HepG2 (cell line): ENCODE measurements around the gene BRCA1. TPM values are rescaled to one million over a fixed set of nuclear protein-coding genes. Genes with fewer than 3 reads are reported as not detected.
A peak's percentile ranks its signal among the peaks of the same experiment; 100 is the strongest.

Experiments used
- AHDC1 ChIP-seq: sonication (generic); formaldehyde crosslinking; IDR thresholded peaks from 2 replicates; pipeline ENCODE4 v1.5.1; 2020; ENCODE audit warnings: mild to moderate bottlenecking, missing genetic modification reagents, borderline replicate concordance
- E2F1 ChIP-seq: sonication (generic); formaldehyde crosslinking; IDR thresholded peaks from 2 replicates; pipeline ENCODE4 v1.5.0; 2020; ENCODE audit warnings: missing genetic modification reagents
- FUBP1 ChIP-seq: sonication (generic); formaldehyde crosslinking; IDR thresholded peaks from 2 replicates; pipeline ENCODE4 v1.5.1; 2020; ENCODE audit warnings: missing genetic modification reagents, mild to moderate bottlenecking, borderline replicate concordance
- JDP2 ChIP-seq: sonication (generic); formaldehyde crosslinking; IDR thresholded peaks from 2 replicates; pipeline ENCODE4 v1.8.1; 2022; ENCODE audit warnings: missing genetic modification reagents, borderline replicate concordance
- PPARG ChIP-seq: conservative IDR thresholded peaks from 2 replicates; pipeline ENCODE4 v1.6.1; 2016; ENCODE audit warnings: missing biosample characterization, missing genetic modification reagents
- SATB2 ChIP-seq: sonication (generic); formaldehyde crosslinking; IDR thresholded peaks from 2 replicates; pipeline ENCODE4 v1.5.0; 2020; ENCODE audit warnings: missing genetic modification reagents
- SETDB1 ChIP-seq: sonication (generic); formaldehyde crosslinking; IDR thresholded peaks from 2 replicates; pipeline ENCODE4 v1.5.1; 2020; ENCODE audit warnings: missing genetic modification reagents, mild to moderate bottlenecking, borderline replicate concordance
- SNRNP70 ChIP-seq: fragments of 200-400 bp; formaldehyde crosslinking; IDR thresholded peaks from 2 replicates; pipeline ENCODE4 v1.6.1; 2017; ENCODE audit warnings: mild to moderate bottlenecking, low read depth, low read length, moderate library complexity
- TFAP4 ChIP-seq: sonication (generic); IDR thresholded peaks from 2 replicates; pipeline ENCODE4 v1.6.1; 2016; ENCODE audit warnings: low read depth, borderline replicate concordance
- ZBTB4 ChIP-seq: sonication (generic); formaldehyde crosslinking; IDR thresholded peaks from 2 replicates; pipeline ENCODE4 v1.4.0; 2020; ENCODE audit warnings: missing genetic modification reagents, mild to moderate bottlenecking, borderline replicate concordance
- ZNF136 ChIP-seq: sonication (generic); formaldehyde crosslinking; IDR thresholded peaks from 2 replicates; pipeline ENCODE4 v1.8.1; 2022; ENCODE audit warnings: low read depth, mild to moderate bottlenecking, moderate library complexity, missing genetic modification reagents
- ZNF224 ChIP-seq: sonication (generic); formaldehyde crosslinking; IDR thresholded peaks from 2 replicates; pipeline ENCODE4 v1.5.0; 2020; ENCODE audit warnings: mild to moderate bottlenecking, missing genetic modification reagents
- ZNF33A ChIP-seq: sonication (generic); formaldehyde crosslinking; IDR thresholded peaks from 2 replicates; pipeline ENCODE4 v1.5.1; 2020; ENCODE audit warnings: missing genetic modification reagents, mild to moderate bottlenecking, moderate library complexity, borderline replicate concordance
- ZNF598 ChIP-seq: sonication (generic); formaldehyde crosslinking; IDR thresholded peaks from 2 replicates; pipeline ENCODE4 v1.5.1; 2020; ENCODE audit warnings: mild to moderate bottlenecking, missing genetic modification reagents, borderline replicate concordance
- polyA plus RNA-seq, 8 experiments: library from polyadenylated mRNA; depleted of rRNA in 3 of 8; stranded (reverse) in 7 of 8; unstranded in 1 of 8; fragments of >200 nt; fragmentation: Illumina TruSeq in 4 of 8; extraction: Trizol in 4 of 8; gene quantifications; 2 replicates each; pipeline versions ENCODE4 v1.2.1 to v1.2.3, GENCODE V29; 2011 to 2016; ENCODE audit warnings: low read depth in 4 of 8, missing spikeins in 1 of 8, mixed read lengths in 1 of 8; ENCODE audit not compliant: insufficient read depth in 1 of 8
- total RNA-seq, 5 experiments: library from RNA; depleted of rRNA; stranded (reverse); fragments of >200 nt; fragmentation: Illumina TruSeq; extraction: Trizol; gene quantifications; 2 replicates each; pipeline ENCODE4 v1.2.3, GENCODE V29; 2016; ENCODE audit warnings: low read depth in 1 of 5

The BRCA1 gene
- total and polyA plus RNA-seq, 2 of the 13 experiments (the other 11 are each of a cell fraction or from before 2014, with no cell fraction given) = 13.3 to 37.5 TPM

GRCh38 chr17:43170766-43171585 is 45.8 kb upstream of the BRCA1 start, which contains the start of gene NBR1 (continued):
- TF ChIP-seq ZBTB4 (CRISPR knock-in tag) = no peak; the same call in 1 of the 2 replicates
- no peak for TF ChIP-seq FUBP1 (CRISPR knock-in tag)
- peak; percentile 15; the same call in 1 of the 2 replicates for TF ChIP-seq SATB2
- TF ChIP-seq ZNF224 (CRISPR knock-in tag) = peak; percentile 28; the same call in 1 of the 2 replicates
- TF ChIP-seq ZNF33A = no peak
- peak; percentile 51; the same call in 1 of the 2 replicates for TF ChIP-seq E2F1 (CRISPR knock-in tag)
- no peak for TF ChIP-seq SNRNP70
- TF ChIP-seq TFAP4 = peak; percentile 64; the same call in 1 of the 2 replicates
- TF ChIP-seq AHDC1 (CRISPR knock-in tag) = peak; percentile 15; the same call in 1 of the 2 replicates
- TF ChIP-seq ZNF136 (CRISPR knock-in tag) = no peak
- no peak for TF ChIP-seq SETDB1 (CRISPR knock-in tag)
- no peak; the same call in 1 of the 2 replicates for TF ChIP-seq ZNF598 (CRISPR knock-in tag)
- TF ChIP-seq JDP2 (CRISPR knock-in tag) = no peak; the same call in 1 of the 2 replicates
- TF ChIP-seq PPARG (CRISPR knock-in tag) = no peak
